GM18951 (cell line): ENCODE results near the gene PBX2.
"Not testable (repeated sequence)": the region's sequence is repeated elsewhere in the genome, so short reads cannot be mapped to it uniquely, and the experiment has no call there.

Experiments used
- POLR2A ChIP-seq: IDR thresholded peaks from 4 replicates; pipeline ENCODE4 v1.6.1; 2011; ENCODE audit warnings: mild to moderate bottlenecking; ENCODE audit not compliant: insufficient read length, insufficient read depth; ENCODE audit errors: extremely low read depth
- in situ Hi-C: fragments of 300-500 bp; cut with MboI; formaldehyde crosslinking; loops from one replicate; pipeline ENCODE4 v1.12.0; 2022; ENCODE audit warnings: low sequenced_read_pairs, mixed read lengths, inconsistent platforms; ENCODE audit not compliant: unreplicated experiment

PBX2 gene

GRCh38 chr6:32214126-32214525, 24.1 kb upstream of the PBX2 start:
- no peak for TF ChIP-seq POLR2A
- in situ Hi-C loops: no loop called here

- in situ Hi-C loops: no loop called here
- TF ChIP-seq POLR2A: no peak
These were observed 23.6 kb upstream of the PBX2 start for GRCh38 chr6:32213649-32214048.

- in situ Hi-C loops: no loop called here
- TF ChIP-seq POLR2A: no peak
These were observed 22.2 kb upstream of the PBX2 start for GRCh38 chr6:32212076-32212760.

GRCh38 chr6:32211432-32211831, 21.4 kb upstream of the PBX2 start:
- in situ Hi-C loops: not testable (repeated sequence)

GRCh38 chr6:32210191-32210601, 20.2 kb upstream of the PBX2 start:
- TF ChIP-seq POLR2A: no peak
- in situ Hi-C loops: no loop called here

- in situ Hi-C loops: no loop called here
These were observed 19.0 kb upstream of the PBX2 start for GRCh38 chr6:32208996-32209395.

GRCh38 chr6:32204268-32204715, 14.3 kb upstream of the PBX2 start:
- in situ Hi-C loops: no loop called here
- no peak for TF ChIP-seq POLR2A

More at GRCh38 chr6:32208996-32209395, 19.0 kb upstream of the PBX2 start:
- TF ChIP-seq POLR2A: no peak

GRCh38 chr6:32203426-32204267, 13.6 kb upstream of the PBX2 start:
- in situ Hi-C loops: no loop called here
- no peak for TF ChIP-seq POLR2A

GRCh38 chr6:32202186-32202585, 12.2 kb upstream of the PBX2 start:
- in situ Hi-C loops: no loop called here
- TF ChIP-seq POLR2A: no peak

- in situ Hi-C loops: no loop called here
- no peak for TF ChIP-seq POLR2A
These were observed 10.9 kb upstream of the PBX2 start for GRCh38 chr6:32200711-32201475.

- in situ Hi-C loops: no loop called here
- TF ChIP-seq POLR2A: no peak
These were observed 8.9 kb upstream of the PBX2 start for GRCh38 chr6:32198866-32199265.

GRCh38 chr6:32198345-32198696, 8.3 kb upstream of the PBX2 start:
- in situ Hi-C loops: no loop called here
- no peak for TF ChIP-seq POLR2A

GRCh38 chr6:32196682-32197616, 6.9 kb upstream of the PBX2 start:
- in situ Hi-C loops: no loop called here
- TF ChIP-seq POLR2A: no peak
